IMR-90 (cell line): ENCODE results near the gene PRSS33.

Source experiments
- CEBPB ChIP-seq: IDR thresholded peaks from 2 replicates; pipeline ENCODE4 v1.6.1; 2012; ENCODE audit warnings: low read depth, low read length, improper control_type of control experiment
- FOS ChIP-seq: fragments of 150-350 bp; IDR thresholded peaks from 2 replicates; pipeline ENCODE4 v1.6.1; 2016; ENCODE audit warnings: low read depth, low read length
- MAFK ChIP-seq: IDR thresholded peaks from 2 replicates; pipeline ENCODE4 v1.6.1; 2012; ENCODE audit warnings: low read depth, low read length, improper control_type of control experiment
- MAZ ChIP-seq: IDR thresholded peaks from 2 replicates; pipeline ENCODE4 v1.6.1; 2012; ENCODE audit warnings: low read depth, mild to moderate bottlenecking, low read length, improper control_type of control experiment, moderate library complexity, borderline replicate concordance
- NFE2L2 ChIP-seq: fragments of 150-350 bp; IDR thresholded peaks from 2 replicates; pipeline ENCODE4 v1.6.1; 2016; ENCODE audit warnings: low read depth, mild to moderate bottlenecking, low read length
- POLR2A ChIP-seq: IDR thresholded peaks from 2 replicates; pipeline ENCODE4 v1.6.1; 2012; ENCODE audit warnings: mild to moderate bottlenecking, low read depth, low read length
- RAD21 ChIP-seq: IDR thresholded peaks from 2 replicates; pipeline ENCODE4 v1.6.1; 2012; ENCODE audit warnings: low read length, improper control_type of control experiment
- RCOR1 ChIP-seq: IDR thresholded peaks from 2 replicates; pipeline ENCODE4 v1.6.1; 2012; ENCODE audit warnings: mild to moderate bottlenecking, low read length, improper control_type of control experiment; ENCODE audit not compliant: insufficient replicate concordance
- RFX5 ChIP-seq: IDR thresholded peaks from 2 replicates; pipeline ENCODE4 v1.8.0; 2012; ENCODE audit warnings: low read depth, mild to moderate bottlenecking, low read length, moderate library complexity
- SMC3 ChIP-seq: fragments of 150-350 bp; IDR thresholded peaks from 2 replicates; pipeline ENCODE4 v1.6.1; 2016; ENCODE audit warnings: low read depth, mild to moderate bottlenecking, antibody characterized with exemption, low read length, moderate library complexity
- TF ChIP-seq, protein P1 (sequence below): conservative IDR thresholded peaks from 2 replicates; pipeline ENCODE4 v1.5.1; 2012; ENCODE audit warnings: mild to moderate bottlenecking, low read depth, low read length, improper control_type of control experiment
- TF ChIP-seq, protein P2 (sequence below): fragments of 150-350 bp; IDR thresholded peaks from 2 replicates; pipeline ENCODE4 v1.6.1; 2017; ENCODE audit warnings: mild to moderate bottlenecking, antibody characterized with exemption, low read length, low read depth
- TF ChIP-seq, protein P3 (sequence below): fragments of 150-350 bp; IDR thresholded peaks from 2 replicates; pipeline ENCODE4 v1.6.1; 2016; ENCODE audit warnings: low read depth, mild to moderate bottlenecking, low read length, moderate library complexity, borderline replicate concordance

- no peak for TF ChIP-seq POLR2A
- TF ChIP-seq, protein P1, sequence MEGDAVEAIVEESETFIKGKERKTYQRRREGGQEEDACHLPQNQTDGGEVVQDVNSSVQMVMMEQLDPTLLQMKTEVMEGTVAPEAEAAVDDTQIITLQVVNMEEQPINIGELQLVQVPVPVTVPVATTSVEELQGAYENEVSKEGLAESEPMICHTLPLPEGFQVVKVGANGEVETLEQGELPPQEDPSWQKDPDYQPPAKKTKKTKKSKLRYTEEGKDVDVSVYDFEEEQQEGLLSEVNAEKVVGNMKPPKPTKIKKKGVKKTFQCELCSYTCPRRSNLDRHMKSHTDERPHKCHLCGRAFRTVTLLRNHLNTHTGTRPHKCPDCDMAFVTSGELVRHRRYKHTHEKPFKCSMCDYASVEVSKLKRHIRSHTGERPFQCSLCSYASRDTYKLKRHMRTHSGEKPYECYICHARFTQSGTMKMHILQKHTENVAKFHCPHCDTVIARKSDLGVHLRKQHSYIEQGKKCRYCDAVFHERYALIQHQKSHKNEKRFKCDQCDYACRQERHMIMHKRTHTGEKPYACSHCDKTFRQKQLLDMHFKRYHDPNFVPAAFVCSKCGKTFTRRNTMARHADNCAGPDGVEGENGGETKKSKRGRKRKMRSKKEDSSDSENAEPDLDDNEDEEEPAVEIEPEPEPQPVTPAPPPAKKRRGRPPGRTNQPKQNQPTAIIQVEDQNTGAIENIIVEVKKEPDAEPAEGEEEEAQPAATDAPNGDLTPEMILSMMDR = no peak
- no peak for TF ChIP-seq RAD21
- TF ChIP-seq, protein P2, sequence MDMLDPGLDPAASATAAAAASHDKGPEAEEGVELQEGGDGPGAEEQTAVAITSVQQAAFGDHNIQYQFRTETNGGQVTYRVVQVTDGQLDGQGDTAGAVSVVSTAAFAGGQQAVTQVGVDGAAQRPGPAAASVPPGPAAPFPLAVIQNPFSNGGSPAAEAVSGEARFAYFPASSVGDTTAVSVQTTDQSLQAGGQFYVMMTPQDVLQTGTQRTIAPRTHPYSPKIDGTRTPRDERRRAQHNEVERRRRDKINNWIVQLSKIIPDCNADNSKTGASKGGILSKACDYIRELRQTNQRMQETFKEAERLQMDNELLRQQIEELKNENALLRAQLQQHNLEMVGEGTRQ = no peak
- no peak for TF ChIP-seq MAFK
- no peak for TF ChIP-seq RCOR1
- no peak for TF ChIP-seq MAZ
- TF ChIP-seq, protein P3, sequence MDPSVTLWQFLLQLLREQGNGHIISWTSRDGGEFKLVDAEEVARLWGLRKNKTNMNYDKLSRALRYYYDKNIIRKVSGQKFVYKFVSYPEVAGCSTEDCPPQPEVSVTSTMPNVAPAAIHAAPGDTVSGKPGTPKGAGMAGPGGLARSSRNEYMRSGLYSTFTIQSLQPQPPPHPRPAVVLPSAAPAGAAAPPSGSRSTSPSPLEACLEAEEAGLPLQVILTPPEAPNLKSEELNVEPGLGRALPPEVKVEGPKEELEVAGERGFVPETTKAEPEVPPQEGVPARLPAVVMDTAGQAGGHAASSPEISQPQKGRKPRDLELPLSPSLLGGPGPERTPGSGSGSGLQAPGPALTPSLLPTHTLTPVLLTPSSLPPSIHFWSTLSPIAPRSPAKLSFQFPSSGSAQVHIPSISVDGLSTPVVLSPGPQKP = no peak
- TF ChIP-seq RFX5 = no peak
- no peak for TF ChIP-seq SMC3
- no peak for TF ChIP-seq NFE2L2
- no peak for TF ChIP-seq FOS
- no peak for TF ChIP-seq CEBPB
Measured at GRCh38 chr16:2756288-2757015, 30.9 kb downstream of the PRSS33 start.
